ENCODE measurements around the gene OCLN. TPM values are rescaled to one million over a fixed set of nuclear protein-coding genes. Genes with fewer than 3 reads are reported as not detected.

The OCLN gene
- total RNA-seq, 1 experiment from 2014 or later = 9.0 TPM

DNA sequence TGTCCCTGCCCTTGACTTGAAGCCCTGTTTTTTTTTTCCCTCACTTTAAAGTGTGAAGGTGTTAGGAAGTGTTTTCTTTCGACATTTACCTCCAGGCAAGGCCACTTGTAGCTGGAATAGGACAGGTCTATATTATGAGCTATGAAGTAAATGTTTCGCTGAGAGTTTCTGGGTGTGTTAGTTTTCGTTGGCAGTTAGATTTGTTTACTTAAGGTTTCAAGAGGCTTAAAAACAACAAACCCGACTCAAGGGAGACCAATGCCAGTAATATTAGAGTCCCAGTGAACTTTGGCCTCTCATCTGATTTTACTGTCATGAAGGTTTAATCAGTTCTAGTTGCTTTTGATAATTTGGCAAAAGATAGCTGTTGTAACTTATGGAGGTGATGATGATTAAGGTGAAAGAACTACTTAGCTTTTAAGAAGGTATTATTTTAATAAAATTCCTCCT, 25.2 kb downstream of the OCLN start:
- POLR2A ChIA-PET = interaction anchor here (0.6 to 6.2 kb wide), 10 partner anchors 15 to 424 kb away, joined by 3 to 45 read pairs (median 4); partner anchors contain the start of genes CDK7, MARVELD2, OCLN and SLC30A5
- no peaks in the 10 kb centered on the region for H3K36me3 Mint-ChIP-seq (ENCODE audit: insufficient read depth, unreplicated experiment)
- BruUV-seq (replicated peaks) = no TSS peak
- CTCF ChIA-PET = interaction anchor here (0.6 to 2.2 kb wide), 3 partner anchors 9 to 88 kb away, joined by 3 to 7 read pairs (median 4); no protein-coding TSS in a partner anchor
- no peaks in the 10 kb centered on the region for H3K9me3 Mint-ChIP-seq (ENCODE audit: unreplicated experiment)
- peaks cover 24% of the 10 kb centered on the region for H3K4me1 Mint-ChIP-seq (ENCODE audit: insufficient read depth, unreplicated experiment)
- H3K27me3 Mint-ChIP-seq (ENCODE audit: insufficient read depth, unreplicated experiment) = no peaks in the 10 kb centered on the region
- DNase-seq (ENCODE audit: unreplicated experiment) = peak; percentile 96
- H3K27ac Mint-ChIP-seq (ENCODE audit: low read depth, unreplicated experiment) = peak overlapping the region; percentile 85
- TF ChIP-seq, protein P1, sequence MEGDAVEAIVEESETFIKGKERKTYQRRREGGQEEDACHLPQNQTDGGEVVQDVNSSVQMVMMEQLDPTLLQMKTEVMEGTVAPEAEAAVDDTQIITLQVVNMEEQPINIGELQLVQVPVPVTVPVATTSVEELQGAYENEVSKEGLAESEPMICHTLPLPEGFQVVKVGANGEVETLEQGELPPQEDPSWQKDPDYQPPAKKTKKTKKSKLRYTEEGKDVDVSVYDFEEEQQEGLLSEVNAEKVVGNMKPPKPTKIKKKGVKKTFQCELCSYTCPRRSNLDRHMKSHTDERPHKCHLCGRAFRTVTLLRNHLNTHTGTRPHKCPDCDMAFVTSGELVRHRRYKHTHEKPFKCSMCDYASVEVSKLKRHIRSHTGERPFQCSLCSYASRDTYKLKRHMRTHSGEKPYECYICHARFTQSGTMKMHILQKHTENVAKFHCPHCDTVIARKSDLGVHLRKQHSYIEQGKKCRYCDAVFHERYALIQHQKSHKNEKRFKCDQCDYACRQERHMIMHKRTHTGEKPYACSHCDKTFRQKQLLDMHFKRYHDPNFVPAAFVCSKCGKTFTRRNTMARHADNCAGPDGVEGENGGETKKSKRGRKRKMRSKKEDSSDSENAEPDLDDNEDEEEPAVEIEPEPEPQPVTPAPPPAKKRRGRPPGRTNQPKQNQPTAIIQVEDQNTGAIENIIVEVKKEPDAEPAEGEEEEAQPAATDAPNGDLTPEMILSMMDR (IDR thresholded peaks at IDR 0.05; ENCODE audit: unreplicated experiment) = no peak
- peak overlapping the region; percentile 47 for H3K4me3 Mint-ChIP-seq (ENCODE audit: unreplicated experiment)
- intact Hi-C loops (cut with micrococcal nuclease) = no loop called here

DNA sequence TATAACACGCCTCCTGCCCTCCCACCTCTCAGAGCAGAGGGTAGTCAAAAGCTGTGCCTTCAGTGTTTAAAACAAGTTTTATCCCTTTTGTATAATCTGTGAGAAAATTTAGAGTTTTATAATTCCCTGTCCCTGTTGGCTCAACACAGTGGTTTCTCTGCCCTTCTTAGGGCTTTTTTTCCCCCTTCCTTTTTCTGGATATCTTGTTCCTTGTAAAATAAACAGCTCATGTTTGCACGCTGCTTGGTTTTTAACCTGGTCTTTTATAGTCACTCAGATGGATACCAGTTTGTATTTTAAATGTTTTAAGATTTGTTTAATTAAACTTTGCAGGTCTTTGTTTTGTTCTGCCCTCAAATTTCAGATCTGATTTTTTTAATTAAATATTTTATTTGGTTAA, 26.7 kb downstream of the OCLN start:
- H3K27me3 Mint-ChIP-seq (ENCODE audit: insufficient read depth, unreplicated experiment) = no peaks in the 10 kb centered on the region
- ChIA-PET POLR2A (interaction anchor here (1.1 to 6.2 kb wide), 5 partner anchors 7 to 104 kb away, joined by 3 to 45 read pairs (median 26); partner anchors contain the start of genes MARVELD2 and OCLN), CTCF (interaction anchor here (0.6 to 1.0 kb wide), 3 partner anchors 12 to 476 kb away, joined by 3 to 4 read pairs (median 4); partner anchors contain the start of gene MARVELD2)
- no peaks in the 10 kb centered on the region for H3K36me3 Mint-ChIP-seq (ENCODE audit: insufficient read depth, unreplicated experiment)
- DNase-seq (ENCODE audit: unreplicated experiment) = no peak
- TF ChIP-seq, protein P1 (IDR thresholded peaks at IDR 0.05; ENCODE audit: unreplicated experiment) = no peak
- no peaks in the 10 kb centered on the region for H3K9me3 Mint-ChIP-seq (ENCODE audit: unreplicated experiment)
- BruUV-seq (replicated peaks) = no TSS peak
- no peak overlapping the region for H3K27ac Mint-ChIP-seq (ENCODE audit: low read depth, unreplicated experiment)
- intact Hi-C loops (cut with micrococcal nuclease) = no loop called here
- peaks cover 20% of the 10 kb centered on the region for H3K4me1 Mint-ChIP-seq (ENCODE audit: insufficient read depth, unreplicated experiment)
- H3K4me3 Mint-ChIP-seq (ENCODE audit: unreplicated experiment) = no peak overlapping the region

DNA sequence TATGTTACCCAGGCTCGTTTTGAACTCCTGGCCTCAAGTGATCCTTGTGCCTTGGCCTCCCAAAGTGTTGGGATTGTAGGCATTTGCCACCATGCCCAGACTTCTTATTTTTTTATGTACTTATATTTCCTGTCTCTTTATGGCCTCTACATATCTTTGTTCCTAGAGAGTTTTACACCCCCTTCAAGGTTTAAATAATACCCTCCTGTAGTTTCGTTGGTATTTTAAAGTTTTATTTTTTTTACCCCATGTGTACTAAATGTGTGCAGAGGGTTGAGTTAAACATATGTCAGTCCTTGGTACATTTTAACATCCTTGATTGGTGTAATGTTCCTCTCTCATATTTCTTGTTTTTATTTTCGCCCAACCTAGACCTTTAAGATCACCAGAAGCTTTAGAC, 29.4 kb downstream of the OCLN start:
- no peaks in the 10 kb centered on the region for H3K9me3 Mint-ChIP-seq (ENCODE audit: unreplicated experiment)
- no peak for DNase-seq (ENCODE audit: unreplicated experiment)
- no peaks in the 10 kb centered on the region for H3K36me3 Mint-ChIP-seq (ENCODE audit: insufficient read depth, unreplicated experiment)
- intact Hi-C loops (cut with micrococcal nuclease) = no loop called here
- H3K27ac Mint-ChIP-seq (ENCODE audit: low read depth, unreplicated experiment) = no peak overlapping the region
- TF ChIP-seq, protein P1 (IDR thresholded peaks at IDR 0.05; ENCODE audit: unreplicated experiment) = no peak
- H3K4me1 Mint-ChIP-seq (ENCODE audit: insufficient read depth, unreplicated experiment) = peaks cover 20% of the 10 kb centered on the region
- no peaks in the 10 kb centered on the region for H3K27me3 Mint-ChIP-seq (ENCODE audit: insufficient read depth, unreplicated experiment)
- ChIA-PET POLR2A (interaction anchor here (0.7 to 6.2 kb wide), 5 partner anchors 20 to 231 kb away, joined by 3 to 45 read pairs (median 13); partner anchors contain the start of genes MARVELD2 and OCLN), CTCF (no interaction called here)
- H3K4me3 Mint-ChIP-seq (ENCODE audit: unreplicated experiment) = no peak overlapping the region
- no TSS peak for BruUV-seq (replicated peaks)

DNA sequence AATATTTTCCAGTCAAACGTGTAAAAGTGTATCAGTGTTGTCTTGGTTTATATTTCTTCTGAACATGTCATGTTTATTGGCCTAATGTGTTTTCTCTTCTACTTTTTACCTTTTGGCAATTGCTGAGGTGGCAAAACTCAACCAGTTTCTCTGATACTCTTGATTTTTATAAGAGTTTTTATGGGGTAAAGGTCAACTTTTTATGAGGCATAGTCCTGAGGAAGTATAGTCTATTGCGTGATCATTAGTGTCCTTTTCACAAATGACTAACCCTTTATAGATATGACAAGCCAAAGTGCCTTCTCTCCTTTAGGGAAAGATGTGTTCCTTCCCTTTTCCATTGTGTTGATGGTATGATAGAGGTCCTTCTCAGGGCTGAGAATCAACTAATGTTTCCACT, 32.9 kb downstream of the OCLN start:
- ChIA-PET CTCF (no interaction called here), POLR2A (no interaction called here)
- TF ChIP-seq, protein P1 (IDR thresholded peaks at IDR 0.05; ENCODE audit: unreplicated experiment) = no peak
- Mint-ChIP-seq H3K27ac (ENCODE audit: low read depth, unreplicated experiment) (no peak overlapping the region), H3K36me3 (ENCODE audit: insufficient read depth, unreplicated experiment) (no peaks in the 10 kb centered on the region), H3K4me3 (ENCODE audit: unreplicated experiment) (no peak overlapping the region), H3K27me3 (ENCODE audit: insufficient read depth, unreplicated experiment) (no peaks in the 10 kb centered on the region), H3K4me1 (ENCODE audit: insufficient read depth, unreplicated experiment) (peaks cover 6% of the 10 kb centered on the region), H3K9me3 (ENCODE audit: unreplicated experiment) (no peaks in the 10 kb centered on the region)
- intact Hi-C loops (cut with micrococcal nuclease) = no loop called here
- no TSS peak for BruUV-seq (replicated peaks)
- DNase-seq (ENCODE audit: unreplicated experiment) = no peak

Data from MCF 10A (cell line).